Ovary (tissue), 9 donors: ENCODE data around the gene RGS6. TPM values are rescaled to one million over a fixed set of nuclear protein-coding genes. Genes with fewer than 3 reads are reported as not detected.

Experiments
- DNase-seq, 5 donors: peaks; one replicate each; pipeline ENCODE4 v3.0.0-alpha.2; 2019 to 2020
- H3K27ac ChIP-seq, 2 donors: fragments of 200-600 bp; one replicate each; pipeline versions ENCODE4 v1.5.1 to v1.8.0; 2019 to 2022
- H3K27me3 ChIP-seq: fragments of 200-600 bp; one replicate; pipeline ENCODE4 v1.8.0; 2022
- H3K36me3 ChIP-seq: fragments of 200-600 bp; sonication (generic); one replicate; pipeline ENCODE4 v1.5.1; 2019
- H3K4me1 ChIP-seq: one replicate; pipeline ENCODE4 v1.8.1; 2013; ENCODE audit warnings: mild to moderate bottlenecking, moderate library complexity; ENCODE audit not compliant: insufficient read depth
- H3K4me3 ChIP-seq: fragments of 200-600 bp; sonication (generic); one replicate; pipeline ENCODE4 v1.5.1; 2017
- H3K9me3 ChIP-seq, 2 donors: fragments of 200-600 bp in 1 of 2; sonication (generic) in 1 of 2; one replicate each; pipeline versions ENCODE4 v1.5.1 to v1.8.1; 2013 to 2019; ENCODE audit warnings: mild to moderate bottlenecking in 1 of 2, moderate library complexity in 1 of 2
- EP300 ChIP-seq: sonication (generic); formaldehyde crosslinking; IDR thresholded peaks from one replicate; pipeline ENCODE4 v1.6.1; 2017; ENCODE audit warnings: antibody characterized with exemption
- POLR2A ChIP-seq: fragments of 450-650 bp; IDR thresholded peaks from one replicate; pipeline ENCODE4 v1.6.1; 2017; ENCODE audit warnings: antibody characterized with exemption, mild to moderate bottlenecking, moderate library complexity
- WGBS, 3 donors: extraction: QIAGEN DNeasy Blood & Tissue Kit in 1 of 3; methylation state at CpG; one replicate each; pipeline versions ENCODE4 v1.1.5 to v1.1.7; 2013 to 2017; 5-methylcytosine and 5-hydroxymethylcytosine counted together
- intact Hi-C, 4 donors: fragments of 100-400 bp; cut with DNase I; formaldehyde crosslinking; loops; one replicate each; pipeline versions ENCODE4 v1.11.0 to v1.15.1; 2022 to 2023
- polyA plus RNA-seq, 2 donors: library from polyadenylated mRNA; stranded (reverse); fragments of 200-250 nt in 1 of 2; fragments of 350-450 nt in 1 of 2; fragmentation: Illumina TruSeq in 1 of 2; extraction: RNeasy Lipid Tissue Mini Kit (QIAGEN cat#74804) in 1 of 2; gene quantifications; one replicate each; pipeline ENCODE4 v1.2.3, GENCODE V29; 2013 to 2014
- total RNA-seq, 7 donors: library from RNA; depleted of rRNA in 2 of 7; stranded (reverse); fragments of >200 nt in 2 of 7; fragmentation: NEBNext Ultra II Directional in 3 of 7; extraction: Animal tissue kit (Norgen Biotek cat#: 25700) in 3 of 7; gene quantifications; one replicate each; pipeline versions ENCODE4 v1.1.0 to v1.2.4, GENCODE V29; 2016 to 2023
- TF ChIP-seq, protein P1 (sequence below), 3 donors: fragments of 450-650 bp in 2 of 3; fragments of 200-600 bp in 1 of 3; IDR thresholded peaks; one replicate each; pipeline versions ENCODE4 v1.5.1 to v1.8.0; 2016 to 2022; ENCODE audit warnings: antibody characterized with exemption in 3 of 3, mild to moderate bottlenecking in 1 of 3
- donor health status: DM: no; HTN: no; CAD: no; lungs with moderate emphysema.
- donor health status: DM: no; HTN: no; CAD: no.
- donor health status: Bipolar disorder and iron deficiency.
- donor health status: DM: yes; HTN: yes; CAD: no.
- donor health status: DM: no; HTN: no; CAD: no.
- donor health status: DM: yes; HTN: yes; CAD: no.

Gene RGS6
- total and polyA plus RNA-seq, 9 donors = 0.53 to 6.9 (median 1.1) TPM

DNA sequence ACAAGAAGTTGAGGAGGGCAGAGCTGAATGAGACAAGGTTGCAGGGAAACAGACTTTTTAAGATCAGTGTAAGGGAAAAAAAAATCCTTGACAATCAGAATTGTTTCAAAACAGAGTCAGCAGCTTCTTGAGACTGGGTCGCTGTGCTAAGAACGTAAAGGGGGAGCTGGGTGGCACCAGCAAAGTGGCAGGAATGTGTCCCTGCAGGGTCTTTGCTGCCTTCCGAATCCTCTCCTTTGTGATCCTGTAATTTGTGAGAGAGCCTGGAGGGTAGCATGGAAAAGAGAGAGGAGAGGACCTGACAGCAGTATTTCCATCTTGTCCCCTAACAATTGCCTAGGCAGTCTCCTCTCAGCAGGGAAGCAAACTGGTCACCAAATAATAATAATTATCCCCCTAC, 472.8 kb downstream of the RGS6 start:
- no peaks in the 10 kb centered on the region for H3K27me3 ChIP-seq
- intact Hi-C loops = no loop called here
- no peak for DNase-seq
- no peaks in the 10 kb centered on the region for H3K36me3 ChIP-seq
- no peak overlapping the region for H3K27ac ChIP-seq
- H3K4me1 ChIP-seq = no peaks in the 10 kb centered on the region
- TF ChIP-seq POLR2A = no peak
- no peak for TF ChIP-seq EP300
- TF ChIP-seq, protein P1, sequence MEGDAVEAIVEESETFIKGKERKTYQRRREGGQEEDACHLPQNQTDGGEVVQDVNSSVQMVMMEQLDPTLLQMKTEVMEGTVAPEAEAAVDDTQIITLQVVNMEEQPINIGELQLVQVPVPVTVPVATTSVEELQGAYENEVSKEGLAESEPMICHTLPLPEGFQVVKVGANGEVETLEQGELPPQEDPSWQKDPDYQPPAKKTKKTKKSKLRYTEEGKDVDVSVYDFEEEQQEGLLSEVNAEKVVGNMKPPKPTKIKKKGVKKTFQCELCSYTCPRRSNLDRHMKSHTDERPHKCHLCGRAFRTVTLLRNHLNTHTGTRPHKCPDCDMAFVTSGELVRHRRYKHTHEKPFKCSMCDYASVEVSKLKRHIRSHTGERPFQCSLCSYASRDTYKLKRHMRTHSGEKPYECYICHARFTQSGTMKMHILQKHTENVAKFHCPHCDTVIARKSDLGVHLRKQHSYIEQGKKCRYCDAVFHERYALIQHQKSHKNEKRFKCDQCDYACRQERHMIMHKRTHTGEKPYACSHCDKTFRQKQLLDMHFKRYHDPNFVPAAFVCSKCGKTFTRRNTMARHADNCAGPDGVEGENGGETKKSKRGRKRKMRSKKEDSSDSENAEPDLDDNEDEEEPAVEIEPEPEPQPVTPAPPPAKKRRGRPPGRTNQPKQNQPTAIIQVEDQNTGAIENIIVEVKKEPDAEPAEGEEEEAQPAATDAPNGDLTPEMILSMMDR (IDR thresholded peaks at IDR 0.05) = no peak
- no peaks in the 10 kb centered on the region for H3K9me3 ChIP-seq
- no peak overlapping the region for H3K4me3 ChIP-seq
- WGBS, 3 donors = 59 to 91% (median 62%) methylated on average over 3 of the region's 3 CpGs

DNA sequence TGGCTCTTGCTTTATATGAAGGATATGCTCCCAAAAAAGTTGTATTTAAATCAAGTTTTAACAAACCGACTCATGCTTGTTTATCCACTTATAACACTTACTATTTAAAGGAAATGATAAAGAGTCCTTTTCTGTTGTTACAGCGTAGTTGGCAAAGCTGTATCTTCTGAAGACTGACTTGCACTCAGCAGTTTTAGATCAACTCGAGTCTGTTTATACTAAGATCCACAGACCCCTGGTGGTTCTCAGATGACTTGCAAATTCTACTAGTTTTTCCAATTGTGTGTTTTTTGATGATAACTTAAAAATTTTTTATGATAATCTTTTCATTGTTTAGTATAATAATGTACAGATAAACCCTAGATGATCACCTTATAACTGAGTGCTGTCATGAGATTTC, 475.8 kb downstream of the RGS6 start:
- Histone ChIP-seq H3K27ac (no peak overlapping the region), H3K4me1 (no peaks in the 10 kb centered on the region), H3K9me3 (no peaks in the 10 kb centered on the region), H3K4me3 (no peak overlapping the region), H3K27me3 (no peaks in the 10 kb centered on the region), H3K36me3 (no peaks in the 10 kb centered on the region)
- DNase-seq = no peak
- intact Hi-C loops = no loop called here
- WGBS, 3 donors = 30 to 54% (median 46%) methylated on average over 3 of the region's 3 CpGs
- TF ChIP-seq EP300 (no peak), POLR2A (no peak)
- TF ChIP-seq, protein P1 (IDR thresholded peaks at IDR 0.05) = no peak

DNA sequence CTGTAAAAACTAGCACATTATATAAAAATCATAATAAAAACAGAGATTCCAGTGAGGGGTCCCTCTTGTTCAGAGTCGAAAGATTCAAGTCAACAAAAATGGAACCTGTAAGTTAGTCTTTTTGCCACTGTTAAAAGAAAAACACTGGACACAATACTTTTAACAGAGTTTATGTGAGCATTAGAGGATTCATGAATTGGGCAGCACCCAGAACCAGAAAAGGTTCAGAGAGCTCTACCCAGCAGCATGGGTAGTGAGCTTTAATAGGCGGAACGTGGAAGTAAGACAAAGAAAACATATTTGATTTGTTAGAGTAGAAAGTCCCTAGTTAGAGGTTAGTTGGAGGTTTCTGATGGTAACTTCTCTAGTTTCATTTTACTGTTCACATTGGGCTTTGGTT, 476.8 kb downstream of the RGS6 start:
- H3K4me1 ChIP-seq = no peaks in the 10 kb centered on the region
- no peaks in the 10 kb centered on the region for H3K9me3 ChIP-seq
- H3K36me3 ChIP-seq = no peaks in the 10 kb centered on the region
- H3K27me3 ChIP-seq = no peaks in the 10 kb centered on the region
- DNase-seq = no peak
- TF ChIP-seq, protein P1 (IDR thresholded peaks at IDR 0.05) = no peak
- TF ChIP-seq POLR2A (no peak), EP300 (no peak)
- H3K27ac ChIP-seq = no peak overlapping the region
- no peak overlapping the region for H3K4me3 ChIP-seq
- intact Hi-C loops = no loop called here
- WGBS, 3 donors = 93 to 95% (median 95%) methylated on average over 3 of the region's 3 CpGs

DNA sequence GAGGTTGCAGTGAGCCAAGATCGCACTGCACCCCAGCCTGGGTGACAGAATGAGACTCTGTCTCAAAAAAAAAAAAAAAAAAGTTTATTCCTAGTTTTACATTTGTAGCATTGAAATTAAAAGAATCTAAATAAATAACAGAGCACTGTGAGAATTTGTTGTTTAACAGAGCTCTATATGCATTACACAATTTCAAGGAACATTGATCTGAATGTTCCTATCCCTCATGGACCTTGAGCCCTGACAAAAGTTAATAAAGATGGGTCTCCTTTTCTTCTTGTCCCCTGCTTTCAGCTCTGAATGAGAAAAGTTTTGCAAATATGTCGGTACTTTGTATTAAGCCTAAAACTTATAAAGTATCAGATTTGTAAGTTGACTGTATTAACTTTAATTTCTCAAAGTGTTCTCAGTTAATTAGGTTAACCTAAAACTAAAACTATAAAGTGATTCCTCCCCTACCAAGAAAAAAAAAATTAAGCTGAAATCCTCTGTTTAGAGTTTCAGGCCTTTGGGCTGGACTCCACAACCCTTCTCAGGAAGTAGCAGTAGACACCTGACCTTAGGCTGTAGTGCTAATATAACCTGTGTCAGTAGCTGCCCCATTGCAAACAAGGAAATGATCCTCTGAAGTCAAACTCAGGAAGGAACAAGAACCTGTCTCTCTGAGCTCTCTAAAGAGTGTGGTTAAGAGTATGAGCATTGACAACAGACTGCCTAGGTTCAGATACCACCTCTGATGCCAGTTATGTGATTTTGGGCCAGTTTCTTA, 484.0 kb downstream of the RGS6 start:
- Histone ChIP-seq H3K4me1 (peaks cover 2% of the 10 kb centered on the region), H3K4me3 (no peak overlapping the region), H3K9me3 (peaks cover 0 to 3% of the 10 kb centered on the region in 2 donors), H3K36me3 (no peaks in the 10 kb centered on the region), H3K27ac (no peak overlapping the region), H3K27me3 (no peaks in the 10 kb centered on the region)
- intact Hi-C loops = no loop called here
- TF ChIP-seq, protein P1 (IDR thresholded peaks at IDR 0.05) = no peak
- no peak for TF ChIP-seq EP300
- no peak for TF ChIP-seq POLR2A
- DNase-seq = no peak
- WGBS, 3 donors = 95 to 99% (median 96%) methylated on average over 2 of the region's 2 CpGs
